B cell (primary cell): ENCODE measurements around the gene FAXDC2. TPM values are rescaled to one million over a fixed set of nuclear protein-coding genes. Genes with fewer than 3 reads are reported as not detected.

Experiments
- ATAC-seq: fragments of 200-7000 bp; cut with Tn5 transposase; one replicate; pipeline ENCODE4 v1.10.0; 2021; ENCODE audit warnings: low read depth, mild to moderate bottlenecking, moderate number of reproducible peaks, moderate library complexity
- CTCF ChIA-PET: fragments of 350-600 bp; sonication (Branson Sonifier 250); formaldehyde crosslinking; loops from one replicate; lab custom pipeline; 2021; ENCODE audit warnings: antibody characterized with exemption, inconsistent platforms; lab: Charles Lee
- POLR2A ChIA-PET: fragments of 350-600 bp; sonication (Branson Sonifier 250); formaldehyde crosslinking; loops from one replicate; lab custom pipeline; 2021; ENCODE audit warnings: antibody characterized with exemption; lab: Charles Lee
- DNase-seq: peaks from one replicate; pipeline ENCODE4 v3.0.0; 2013
- H2AFZ ChIP-seq: 2 replicates; pipeline ENCODE4 v1.6.1; 2012; ENCODE audit warnings: mild to moderate bottlenecking, low read depth, low read length; ENCODE audit not compliant: insufficient read depth, poor library complexity, severe bottlenecking
- H3K27ac ChIP-seq, 2 donors: 1 replicate in 1 of 2; 2 replicates in 1 of 2; pipeline ENCODE4 v1.5.1; 2012 to 2013; ENCODE audit warnings: low read length in 2 of 2, mild to moderate bottlenecking in 2 of 2, moderate library complexity in 1 of 2
- H3K27me3 ChIP-seq, 4 experiments: fragments of 200-600 bp in 1 of 4; sonication (generic) in 1 of 4; replicated peaks in 1 of 4; 1 replicate in 2 of 4; 2 replicates in 2 of 4; pipeline versions ENCODE4 v1.6.1 to v1.7.0; 2013 to 2016; ENCODE audit warnings: low read length in 3 of 4, mild to moderate bottlenecking in 2 of 4, mixed read lengths in 1 of 4, moderate library complexity in 1 of 4; ENCODE audit not compliant: insufficient read depth in 4 of 4, control insufficient read depth in 3 of 4; ENCODE audit errors: control extremely low read depth in 1 of 4
- H3K36me3 ChIP-seq, 2 experiments: replicated peaks in 1 of 2; 1 replicate in 1 of 2; 2 replicates in 1 of 2; pipeline versions ENCODE4 v1.6.1 to v1.7.1; 2013; ENCODE audit warnings: low read length in 1 of 2; ENCODE audit not compliant: insufficient read depth in 2 of 2, control insufficient read depth in 1 of 2; ENCODE audit errors: control extremely low read depth in 1 of 2, extremely low read depth in 1 of 2
- H3K4me1 ChIP-seq, 2 donors: fragments of 200-600 bp in 1 of 2; sonication (generic) in 1 of 2; 1 replicate in 1 of 2; 2 replicates in 1 of 2; pipeline versions ENCODE4 v1.5.1 to v1.6.1; 2013 to 2017; ENCODE audit warnings: low read length in 2 of 2; ENCODE audit not compliant: control insufficient read depth in 2 of 2, insufficient read depth in 2 of 2
- H3K4me2 ChIP-seq: replicated peaks from 2 replicates; pipeline ENCODE3; 2012; ENCODE audit warnings: mild to moderate bottlenecking, low read depth, low read length; ENCODE audit not compliant: poor library complexity, severe bottlenecking
- H3K4me3 ChIP-seq, 5 experiments: fragments of 200-600 bp in 1 of 5; sonication (generic) in 1 of 5; 1 replicate in 3 of 5; 2 replicates in 2 of 5; pipeline versions ENCODE4 v1.5.1 to v1.7.0; 2011 to 2016; ENCODE audit warnings: low read length in 4 of 5, mild to moderate bottlenecking in 4 of 5, low read depth in 2 of 5, control low read depth in 1 of 5, moderate library complexity in 1 of 5; ENCODE audit not compliant: insufficient read depth in 1 of 5; ENCODE audit errors: control extremely low read depth in 1 of 5, extremely low read depth in 1 of 5
- H3K79me2 ChIP-seq: fragments of 200-600 bp; sonication (generic); one replicate; pipeline ENCODE4 v1.6.0; 2016; ENCODE audit warnings: low read length; ENCODE audit not compliant: control insufficient read depth, insufficient read depth
- H3K9ac ChIP-seq: fragments of 200-600 bp; sonication (generic); 2 replicates; pipeline ENCODE4 v1.6.1; 2017; ENCODE audit warnings: mild to moderate bottlenecking, low read length, moderate library complexity
- H3K9me3 ChIP-seq, 3 donors: one replicate each; pipeline versions ENCODE4 v1.6.1 to v1.7.1; 2013; ENCODE audit warnings: low read length in 2 of 3; ENCODE audit not compliant: control insufficient read depth in 2 of 3, insufficient read depth in 1 of 3; ENCODE audit errors: control extremely low read depth in 1 of 3
- H4K20me1 ChIP-seq: 2 replicates; pipeline ENCODE4 v1.6.0; 2012; ENCODE audit warnings: mild to moderate bottlenecking, low read length; ENCODE audit not compliant: insufficient read depth, control insufficient read depth, poor library complexity, severe bottlenecking
- H3K27ac Mint-ChIP-seq: one replicate; pipeline ENCODE4 v1.8.0; 2021; ENCODE audit warnings: mixed read lengths
- H3K27me3 Mint-ChIP-seq: one replicate; pipeline ENCODE4 v1.8.0; 2021; ENCODE audit warnings: mixed read lengths
- H3K4me1 Mint-ChIP-seq: one replicate; pipeline ENCODE4 v1.8.0; 2021; ENCODE audit warnings: mixed read lengths
- H3K4me3 Mint-ChIP-seq: one replicate; pipeline ENCODE4 v1.8.0; 2021; ENCODE audit warnings: mixed read lengths
- H3K9me3 Mint-ChIP-seq: one replicate; pipeline ENCODE4 v1.8.0; 2022; ENCODE audit warnings: mixed read lengths; ENCODE audit not compliant: insufficient read depth
- CTCF ChIP-seq: fragments of 200-600 bp; IDR thresholded peaks from one replicate; pipeline ENCODE4 v1.8.0; 2022; ENCODE audit warnings: antibody characterized with exemption, mild to moderate bottlenecking
- EZH2 ChIP-seq: IDR thresholded peaks from 2 replicates; pipeline ENCODE4 v1.6.1; 2012; ENCODE audit warnings: borderline replicate concordance, low read depth, mild to moderate bottlenecking, moderate library complexity, low read length; ENCODE audit not compliant: insufficient read depth, poor library complexity, severe bottlenecking
- WGBS: methylation state at CpG from one replicate; pipeline ENCODE4 v1.1.5; 2013; ENCODE audit warnings: missing lambda C conversion rate; ENCODE audit not compliant: insufficient coverage; 5-methylcytosine and 5-hydroxymethylcytosine counted together
- intact Hi-C: fragments of 100-400 bp; cut with micrococcal nuclease; formaldehyde crosslinking; loops from one replicate; pipeline ENCODE4 v1.10.0; 2022
- polyA plus RNA-seq: library from polyadenylated mRNA; depleted of rRNA; stranded (reverse); fragments of >200 nt; gene quantifications from 2 replicates; pipeline ENCODE4 v1.2.3, GENCODE V29; 2012
- total RNA-seq, 2 donors: library from RNA; stranded (reverse); fragments of 120-200 nt in 1 of 2; gene quantifications; 1 replicate in 1 of 2; 2 replicates in 1 of 2; pipeline versions ENCODE4 v1.2.3 to v1.2.4, GENCODE V29; 2013 to 2022

Gene FAXDC2
- total and polyA plus RNA-seq, 2 donors (not counting 1 experiment from before 2014, with no cell fraction given), result 0.07 TPM; not detected in 1

- no peaks in the 10 kb centered on the region for H3K36me3 ChIP-seq
- 96% methylated on average over 3 of the region's 7 CpGs for WGBS
- H3K79me2 ChIP-seq, result no peaks in the 10 kb centered on the region
- H3K27me3 ChIP-seq, result no peaks in the 10 kb centered on the region
- peaks cover 14% of the 10 kb centered on the region for H3K4me1 Mint-ChIP-seq
- H3K27ac Mint-ChIP-seq, result no peak overlapping the region
- no peak overlapping the region for H3K27ac ChIP-seq
- intact Hi-C loops, result no loop called here
- no peaks in the 10 kb centered on the region for H3K27me3 Mint-ChIP-seq
- ATAC-seq, result no peak
- no peak overlapping the region for H3K4me2 ChIP-seq
- TF ChIP-seq EZH2 (no peak), CTCF (no peak)
- no peak overlapping the region for H3K4me3 Mint-ChIP-seq
- H3K9me3 ChIP-seq, result no peaks in the 10 kb centered on the region
- peaks cover 0 to 16% of the 10 kb centered on the region in 2 donors for H3K4me1 ChIP-seq
- ChIA-PET CTCF (no interaction called here), POLR2A (no interaction called here)
- no peaks in the 10 kb centered on the region for H3K9me3 Mint-ChIP-seq
- no peak overlapping the region for H3K4me3 ChIP-seq
- no peak for DNase-seq
- no peaks in the 10 kb centered on the region for H4K20me1 ChIP-seq
- H3K9ac ChIP-seq, result no peak overlapping the region
- H2AFZ ChIP-seq, result no peak overlapping the region
These were observed 19.0 kb downstream of the FAXDC2 start for GRCh38 chr5:154831451-154831850.

DNA sequence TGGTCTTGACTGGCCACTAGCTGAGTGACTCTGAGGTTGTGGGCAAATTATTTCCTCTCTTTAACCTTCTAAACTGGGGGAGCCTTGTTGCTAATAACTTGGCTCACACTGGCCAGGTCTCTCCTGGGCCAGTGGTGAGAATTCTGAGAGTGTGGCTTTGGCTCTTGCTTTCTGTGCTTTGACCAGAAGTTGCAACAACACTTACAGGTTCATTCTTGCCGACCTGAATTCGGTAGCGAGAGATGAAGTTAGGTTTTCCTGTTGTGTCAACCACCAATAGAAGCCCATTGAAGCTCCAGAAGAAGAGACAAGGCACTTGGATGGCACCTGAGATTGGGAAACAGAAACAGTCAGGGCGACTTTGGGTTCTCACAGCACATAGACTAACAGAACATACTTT, 19.8 kb downstream of the FAXDC2 start:
- ChIA-PET POLR2A (no interaction called here), CTCF (interaction anchor here (0.6 kb wide), 1 partner anchor 12 kb away, joined by 4 read pairs; no protein-coding TSS in a partner anchor)
- H2AFZ ChIP-seq, result no peak overlapping the region
- H3K4me1 ChIP-seq, result peaks cover 0 to 16% of the 10 kb centered on the region in 2 donors
- no peak overlapping the region for H3K4me2 ChIP-seq
- no peaks in the 10 kb centered on the region for H3K27me3 ChIP-seq
- H3K36me3 ChIP-seq, result no peaks in the 10 kb centered on the region
- ATAC-seq (no peak), DNase-seq (no peak)
- H3K27me3 Mint-ChIP-seq, result no peaks in the 10 kb centered on the region
- H3K27ac Mint-ChIP-seq, result no peak overlapping the region
- no peaks in the 10 kb centered on the region for H3K9me3 ChIP-seq
- TF ChIP-seq EZH2 (no peak), CTCF (no peak)
- H3K27ac ChIP-seq, result no peak overlapping the region
- no peak overlapping the region for H3K4me3 ChIP-seq
- no peaks in the 10 kb centered on the region for H3K79me2 ChIP-seq
- H4K20me1 ChIP-seq, result no peaks in the 10 kb centered on the region
- H3K4me3 Mint-ChIP-seq, result no peak overlapping the region
- no peak overlapping the region for H3K9ac ChIP-seq
- H3K4me1 Mint-ChIP-seq, result peaks cover 14% of the 10 kb centered on the region
- 91% methylated on average over 4 of the region's 4 CpGs for WGBS
- H3K9me3 Mint-ChIP-seq, result no peaks in the 10 kb centered on the region
- intact Hi-C loops, result no loop called here
